ENCODE data around the gene MEOX1. TPM values are rescaled to one million over a fixed set of nuclear protein-coding genes. Genes with fewer than 3 reads are reported as not detected.

MEOX1 gene
- total and polyA plus RNA-seq, 2 of the 13 experiments (the other 11 are each of a cell fraction or from before 2014, with no cell fraction given): not detected

DNA sequence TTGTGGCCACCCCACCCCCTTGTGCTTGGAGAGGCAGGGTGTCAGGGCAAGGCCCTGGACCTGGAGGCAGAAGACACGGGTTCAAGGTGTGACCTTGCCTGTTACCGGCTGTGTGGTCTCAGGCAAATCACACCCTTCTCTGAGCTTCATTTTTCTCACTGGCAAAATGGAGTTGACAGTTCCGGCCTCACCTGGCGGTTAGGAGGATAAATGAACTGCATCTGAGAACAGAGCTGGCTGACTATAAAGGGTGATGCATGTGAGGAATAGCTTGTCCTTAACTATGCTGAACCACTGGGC lies 4.2 kb upstream of the MEOX1 start (continued):
- 0 out of 2 replicates have a peak, but pooled peaks have one; percentile 2 for TF ChIP-seq PPARG (CRISPR knock-in tag; conservative IDR thresholded peaks at IDR 0.05)
- no peak for TF ChIP-seq ZNF441 (CRISPR knock-in tag; IDR thresholded peaks at IDR 0.05; ENCODE audit: borderline replicate concordance)
- TF ChIP-seq ZNF891 (CRISPR knock-in tag; IDR thresholded peaks at IDR 0.05): no peak
- TF ChIP-seq KDM5B (CRISPR knock-in tag; IDR thresholded peaks at IDR 0.05; ENCODE audit: borderline replicate concordance): 0 out of 2 replicates have a peak, but pooled peaks have one; percentile 33
- TF ChIP-seq ZNF740 (CRISPR knock-in tag; IDR thresholded peaks at IDR 0.05): 0 out of 2 replicates have a peak, but pooled peaks have one; percentile 4
- TF ChIP-seq ISX (CRISPR knock-in tag; conservative IDR thresholded peaks at IDR 0.05): no peak
- TF ChIP-seq ZNF7 (CRISPR knock-in tag; IDR thresholded peaks at IDR 0.05): no peak
- TF ChIP-seq GABPA (IDR thresholded peaks at IDR 0.05; ENCODE audit: low read depth, low read length): no peak
- no peak for TF ChIP-seq GABPA (CRISPR knock-in tag; IDR thresholded peaks at IDR 0.05; ENCODE audit: low read depth)
- peak; percentile 15; the same call in 1 of the 2 replicates for TF ChIP-seq MYC (CRISPR knock-in tag; IDR thresholded peaks at IDR 0.05; ENCODE audit: borderline replicate concordance)
- TF ChIP-seq STAT6 (CRISPR knock-in tag; IDR thresholded peaks at IDR 0.05; ENCODE audit: borderline replicate concordance): no peak
- TF ChIP-seq ZNF577 (CRISPR knock-in tag; IDR thresholded peaks at IDR 0.05; ENCODE audit: borderline replicate concordance, low read depth): no peak
- TF ChIP-seq ZNF512B (CRISPR knock-in tag; IDR thresholded peaks at IDR 0.05; ENCODE audit: borderline replicate concordance): no peak; the same call in 1 of the 2 replicates
- TF ChIP-seq NR1H2 (CRISPR knock-in tag; IDR thresholded peaks at IDR 0.05; ENCODE audit: borderline replicate concordance, low read depth): no peak
- no peak for TF ChIP-seq MED8 (CRISPR knock-in tag; IDR thresholded peaks at IDR 0.05; ENCODE audit: insufficient replicate concordance)
- TF ChIP-seq HNF4G (IDR thresholded peaks at IDR 0.05; ENCODE audit: borderline replicate concordance, low read depth, low read length): no peak
- no peak for TF ChIP-seq HNF4G (CRISPR knock-in tag; IDR thresholded peaks at IDR 0.05; ENCODE audit: borderline replicate concordance, low read depth)
- no peak for TF ChIP-seq ZNF609 (CRISPR knock-in tag; IDR thresholded peaks at IDR 0.05; ENCODE audit: borderline replicate concordance)
- no peak for TF ChIP-seq MED13 (CRISPR knock-in tag; IDR thresholded peaks at IDR 0.05)
- TF ChIP-seq ZMYM3 (CRISPR knock-in tag; IDR thresholded peaks at IDR 0.05): peak; percentile 94; the same call in 1 of the 2 replicates
